Measurements from ENCODE around the gene NCS1.
A peak's percentile ranks its signal among the peaks of the same experiment; 100 is the strongest.
"Not testable (repeated sequence)": the region's sequence is repeated elsewhere in the genome, so short reads cannot be mapped to it uniquely, and the experiment has no call there.

Gene NCS1

DNA sequence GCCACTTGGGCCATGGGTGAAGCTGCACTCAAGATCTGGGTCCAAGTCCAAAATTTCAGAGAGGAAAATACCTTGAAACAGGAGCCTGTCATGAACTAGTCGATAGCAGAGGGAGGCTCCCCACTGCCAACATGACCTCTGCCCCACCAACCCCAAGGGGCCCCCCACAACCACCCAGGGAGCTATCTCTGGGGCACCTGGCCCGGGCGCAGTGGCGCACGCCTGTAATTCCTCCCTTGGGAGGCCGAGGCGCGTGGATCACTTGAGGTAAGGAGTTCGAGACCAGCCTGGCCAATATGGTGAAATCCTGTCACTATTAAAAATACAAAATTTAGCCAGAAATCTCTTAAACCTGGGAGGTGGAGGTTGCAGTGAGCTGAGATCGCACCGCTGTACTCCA, 73.3 kb downstream of the NCS1 start:
- Histone ChIP-seq H3K4me3 (no peak overlapping the region), H3K27ac (no peak overlapping the region)

DNA sequence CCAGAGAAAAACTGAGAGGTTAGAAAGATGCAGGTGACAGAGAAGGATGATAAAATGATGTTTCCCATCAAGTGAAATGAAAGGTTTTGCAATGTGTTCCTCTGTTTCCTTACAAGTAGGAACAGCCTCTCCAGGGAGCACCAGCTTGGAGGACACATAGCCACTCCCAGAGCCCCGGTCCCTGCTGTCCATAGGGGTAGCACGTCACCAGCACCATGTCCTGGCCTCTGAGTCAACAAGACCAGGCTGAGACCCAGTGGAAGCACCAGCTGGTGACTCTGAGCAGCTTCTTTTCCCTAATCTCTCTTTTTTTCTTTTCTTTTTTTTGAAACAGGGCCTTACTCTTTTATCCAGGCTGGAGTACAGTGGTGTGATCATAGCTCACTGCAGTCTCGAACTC, 73.9 kb downstream of the NCS1 start:
- Histone ChIP-seq H3K4me3 (no peak overlapping the region), H3K27ac (no peak overlapping the region)

DNA sequence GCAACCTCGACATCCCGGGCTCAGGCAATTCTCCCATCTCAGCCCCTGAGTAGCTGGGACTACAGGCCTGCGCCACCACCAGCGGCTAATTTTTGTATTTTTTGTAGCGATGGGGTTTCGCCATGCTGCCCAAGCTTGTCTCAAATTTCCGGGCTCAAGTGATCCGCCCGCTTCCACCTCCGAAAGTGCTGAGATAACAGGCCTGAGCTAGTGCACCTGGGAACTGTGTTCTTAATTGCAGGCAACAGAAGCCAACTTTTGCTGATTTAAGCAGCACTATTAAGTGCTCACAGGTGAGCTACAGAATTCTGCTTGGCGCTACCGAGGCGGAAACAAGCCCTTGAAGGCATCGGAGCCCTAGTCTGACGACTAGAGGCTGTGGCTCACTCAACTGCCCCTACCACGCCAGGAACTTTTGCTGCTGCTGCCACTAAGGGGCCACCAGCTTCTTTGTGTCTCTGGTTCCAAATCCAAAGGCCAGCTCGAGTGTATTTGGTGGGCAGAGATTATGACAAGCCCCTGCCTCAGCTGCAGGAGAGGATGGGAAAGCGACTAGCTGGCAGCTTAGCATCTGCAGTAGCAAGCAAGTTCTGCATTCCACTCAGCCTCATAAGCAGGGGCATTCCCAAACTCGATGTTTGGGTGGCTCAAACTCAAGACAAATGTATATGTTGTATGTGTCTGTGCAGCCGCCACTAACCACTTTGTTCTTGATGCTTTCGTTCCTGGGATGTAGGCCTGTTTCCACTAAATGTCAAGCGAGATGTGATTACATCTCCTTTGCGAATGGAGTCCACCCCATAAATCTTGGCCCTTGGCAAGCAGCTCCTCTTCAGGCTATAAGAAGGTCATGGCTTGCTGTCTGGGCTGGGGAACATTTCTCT, 82.8 kb downstream of the NCS1 start:
- Histone ChIP-seq H3K4me3 (no peak overlapping the region), H3K27ac (peak overlapping the region in 1 of 21 experiments; percentile 47)

- H3K27ac ChIP-seq = no peak overlapping the region
These were observed 83.5 kb downstream of the NCS1 start for GRCh38 chr9:130255631-130256134.

DNA sequence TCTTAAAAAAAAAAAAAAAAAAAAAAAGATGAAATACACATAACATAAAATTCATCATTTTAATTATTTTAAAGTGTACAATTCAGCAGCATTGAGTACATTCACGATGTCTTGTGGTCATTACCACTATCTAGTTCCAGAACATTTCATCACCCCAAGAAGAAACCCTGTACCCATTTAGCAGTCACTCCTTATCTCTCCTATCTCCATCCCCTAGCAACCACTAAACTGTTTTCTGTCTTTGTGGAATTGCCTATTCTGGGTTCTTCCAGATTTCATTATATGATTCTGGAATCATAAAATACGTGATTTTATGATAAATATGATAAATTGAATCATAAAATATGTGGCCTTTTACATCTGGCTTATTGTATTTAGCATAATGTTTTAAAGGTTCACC, 84.4 kb downstream of the NCS1 start:
- H3K4me3 ChIP-seq = no peak overlapping the region
- H3K27ac ChIP-seq = no peak overlapping the region

More at GRCh38 chr9:130255631-130256134, 83.5 kb downstream of the NCS1 start:
- no peak overlapping the region for H3K4me3 ChIP-seq

DNA sequence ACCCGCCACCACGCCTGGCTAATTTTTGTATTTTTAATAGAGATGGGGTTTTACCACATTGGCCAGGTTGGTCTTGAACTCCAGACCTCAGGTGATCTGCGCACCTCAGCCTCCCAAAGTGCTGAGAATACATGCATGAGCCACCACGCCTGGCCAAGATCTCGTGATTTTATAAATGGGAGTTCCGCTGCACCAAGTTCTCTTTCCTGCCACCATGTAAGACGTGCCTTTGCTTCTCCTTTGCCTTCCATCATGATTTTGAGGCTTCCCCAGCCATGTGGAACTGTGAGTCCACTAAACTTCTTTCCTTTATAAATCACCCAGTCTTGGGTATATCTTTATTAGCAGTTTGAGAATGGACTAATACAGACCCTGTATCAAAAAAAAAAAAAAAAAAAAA, 85.9 kb downstream of the NCS1 start:
- H3K4me3 ChIP-seq = not testable (repeated sequence)

GRCh38 chr9:130259044-130259443, 86.8 kb downstream of the NCS1 start:
- Histone ChIP-seq H3K4me3 (no peak overlapping the region), H3K27ac (no peak overlapping the region)

More for the DNA sequence above, 85.9 kb downstream of the NCS1 start:
- not testable (repeated sequence) for H3K27ac ChIP-seq

- Histone ChIP-seq H3K27ac (peak overlapping the region in 1 of 21 experiments; percentile 43), H3K4me3 (no peak overlapping the region)
These were observed 88.9 kb downstream of the NCS1 start for GRCh38 chr9:130260816-130261765.

DNA sequence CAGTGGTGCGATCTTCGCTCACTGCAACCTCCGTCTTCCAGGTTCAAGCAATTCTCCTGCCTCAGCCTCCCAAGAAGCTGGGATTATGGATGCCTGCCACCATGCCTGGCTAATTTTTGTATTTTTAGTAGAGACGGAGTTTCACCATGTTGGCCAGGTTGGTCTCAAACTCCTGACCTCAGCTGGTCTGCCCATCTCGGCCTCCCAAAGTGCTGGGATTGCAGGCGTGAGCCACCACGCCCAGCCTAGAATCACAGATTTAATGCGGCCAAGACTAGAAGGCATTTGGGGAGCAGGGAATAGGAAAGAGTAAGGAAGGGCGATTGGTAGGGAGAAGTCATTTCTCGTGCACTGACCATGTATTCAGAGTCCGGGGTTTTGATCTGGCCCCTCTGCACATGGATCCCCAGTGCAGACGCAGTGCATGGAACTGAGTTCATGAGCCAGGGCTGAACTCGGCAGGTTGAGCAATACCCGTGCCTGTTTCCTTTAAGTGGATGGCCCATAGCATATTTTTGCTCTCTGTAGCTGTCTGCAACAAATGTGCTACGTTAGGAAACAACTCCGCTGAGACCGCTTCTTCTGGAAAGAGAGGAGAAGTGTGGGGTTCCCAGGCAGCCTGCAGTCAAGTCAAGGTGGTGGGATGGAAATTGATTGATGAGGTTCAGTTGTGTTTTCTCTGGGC, 90.0 kb downstream of the NCS1 start:
- Histone ChIP-seq H3K4me3 (no peak overlapping the region), H3K27ac (peak overlapping the region in 1 of 21 experiments; percentile 43)

- H3K4me3 ChIP-seq = no peak overlapping the region
- no peak overlapping the region for H3K27ac ChIP-seq
These were observed 90.6 kb downstream of the NCS1 start for GRCh38 chr9:130262771-130263170.

GRCh38 chr9:130263601-130264413, 91.6 kb downstream of the NCS1 start:
- no peak overlapping the region for H3K4me3 ChIP-seq
- no peak overlapping the region for H3K27ac ChIP-seq

DNA sequence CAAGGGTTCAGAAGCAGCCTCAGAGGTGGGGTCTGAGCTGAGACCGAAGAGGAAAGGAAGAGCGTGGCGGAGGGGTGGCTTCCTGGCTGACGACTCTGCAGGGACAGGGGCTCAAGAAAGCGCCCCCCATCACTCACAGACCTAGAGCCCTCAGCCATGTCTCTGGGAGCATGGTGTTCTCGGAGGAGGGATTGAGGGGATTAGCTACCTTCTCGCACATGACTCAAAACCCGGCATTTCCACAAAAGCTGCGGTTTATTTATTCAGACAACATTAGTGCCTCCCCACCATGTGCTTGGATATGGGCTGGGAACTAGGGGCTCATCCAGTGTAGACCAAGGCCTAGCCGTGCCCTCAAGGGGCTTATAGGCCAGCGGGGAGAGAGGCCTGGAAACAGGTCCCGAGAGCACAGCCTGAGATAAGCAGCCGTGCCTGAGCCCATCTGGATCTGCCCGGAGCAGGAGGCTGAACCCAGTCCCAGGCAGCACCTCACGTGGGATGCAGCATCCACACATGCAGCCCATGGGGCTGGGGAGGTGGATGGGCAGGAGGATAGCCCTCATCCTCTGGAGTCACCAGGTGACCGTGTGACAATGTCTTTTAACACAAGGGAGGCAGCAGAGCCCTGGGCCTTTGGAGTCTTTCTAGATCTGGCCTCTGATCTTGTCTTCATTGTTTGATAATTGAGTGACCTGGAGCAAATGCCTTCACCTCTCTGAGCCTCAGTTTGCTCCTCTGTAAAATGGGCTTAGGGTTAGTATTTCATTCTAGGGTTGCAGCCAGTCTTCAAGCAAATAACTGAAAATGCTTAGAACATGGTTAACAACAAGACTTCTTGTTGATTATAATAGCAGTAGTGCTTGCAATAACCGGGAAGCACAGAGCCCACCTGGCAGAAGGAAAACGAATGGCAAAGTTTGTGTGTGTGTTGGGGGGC, 92.5 kb downstream of the NCS1 start:
- no peak overlapping the region for H3K27ac ChIP-seq

DNA sequence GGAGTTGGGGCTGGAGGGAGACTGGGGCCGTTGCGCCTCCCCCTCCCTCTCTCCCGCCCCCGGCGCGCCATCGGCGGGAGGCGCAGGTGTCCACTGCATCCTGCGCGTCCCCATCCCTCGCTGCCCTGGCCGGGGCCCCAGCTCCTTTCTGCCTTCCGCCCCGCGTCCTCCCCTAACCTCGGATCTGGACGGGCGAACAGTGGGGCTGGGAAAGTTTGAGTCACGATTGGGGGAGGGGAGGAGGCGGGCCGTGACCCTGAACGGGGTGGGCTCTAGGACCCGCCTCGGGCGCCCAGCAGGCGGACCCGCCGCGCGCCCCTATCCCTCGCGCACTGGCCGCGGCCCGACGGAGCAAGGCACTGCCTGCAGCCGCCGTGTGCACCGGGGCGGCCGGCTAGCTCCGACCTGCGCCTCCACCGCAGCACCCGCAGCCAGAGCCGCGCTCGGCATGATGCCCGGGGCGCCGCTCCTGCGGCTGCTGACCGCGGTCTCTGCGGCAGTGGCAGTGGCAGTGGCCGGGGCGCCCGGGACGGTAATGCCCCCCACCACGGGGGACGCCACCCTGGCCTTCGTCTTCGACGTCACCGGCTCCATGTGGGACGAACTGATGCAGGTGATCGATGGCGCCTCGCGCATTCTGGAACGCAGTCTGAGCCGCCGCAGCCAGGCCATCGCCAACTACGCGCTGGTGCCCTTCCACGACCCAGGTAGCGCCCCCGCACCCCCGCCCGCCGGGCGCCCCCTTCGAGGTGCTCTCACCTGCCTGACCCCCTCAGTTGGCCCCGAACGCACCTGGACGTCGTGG, 93.4 kb downstream of the NCS1 start, which contains the start of gene HMCN2:
HMCN2 (plus strand) TSS at position 330 of the 805 bp plus-strand sequence; CDS start at position 449, 119 bp downstream.
- peak within 1 kb of the TSS in 1 of 21 experiments; percentile 5 for H3K27ac ChIP-seq
- H3K4me3 ChIP-seq = peak within 1 kb of the TSS in 3 of 7 experiments; percentile 3 to 9 (median 7)

More for the DNA sequence above, 92.5 kb downstream of the NCS1 start:
- no peak overlapping the region for H3K4me3 ChIP-seq

GRCh38 chr9:130266236-130267098, 94.3 kb downstream of the NCS1 start:
- H3K27ac ChIP-seq = peak overlapping the region in 1 of 21 experiments; percentile 5
- H3K4me3 ChIP-seq = no peak overlapping the region

- Histone ChIP-seq H3K27ac (peak overlapping the region in 1 of 21 experiments; percentile 72), H3K4me3 (no peak overlapping the region)
These were observed 95.7 kb downstream of the NCS1 start for GRCh38 chr9:130267930-130268329.

Measured in skin epidermis (tissue), 12 donors.